ENCODE measurements around the gene PPM1F. TPM values are rescaled to one million over a fixed set of nuclear protein-coding genes. Genes with fewer than 3 reads are reported as not detected.

The PPM1F gene
- total RNA-seq, 1 experiment from 2014 or later, result 19.0 TPM

DNA sequence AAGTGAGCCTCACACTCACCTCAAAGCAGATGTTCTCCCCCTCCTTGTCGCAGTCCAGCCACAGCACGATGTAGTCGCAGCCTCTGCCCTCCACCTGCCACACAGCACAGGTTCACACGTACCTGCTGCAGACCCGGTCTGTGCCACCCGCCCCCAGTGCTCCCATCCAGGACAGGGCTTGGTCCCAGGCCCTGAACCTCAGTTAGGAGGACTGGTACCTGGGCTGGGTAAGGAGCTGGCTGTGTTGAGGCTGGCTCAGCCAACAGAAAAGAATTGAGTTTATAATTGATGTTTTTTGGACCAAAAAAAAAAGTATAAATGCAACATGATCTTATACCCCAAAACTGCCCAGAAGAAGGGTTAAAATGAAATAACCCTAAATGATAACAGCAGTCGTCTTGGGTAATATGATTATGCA lies 19.2 kb upstream of the PPM1F start:
- peaks cover 33% of the 10 kb centered on the region for H3K36me3 Mint-ChIP-seq (ENCODE audit: insufficient read depth, unreplicated experiment)
- no peak overlapping the region for H3K4me3 Mint-ChIP-seq (ENCODE audit: low read depth, unreplicated experiment)
- CTCF ChIA-PET, result interaction anchor here (1.0 to 1.9 kb wide), 3 partner anchors 9 to 34 kb away, joined by 3 to 6 read pairs (median 4); partner anchors contain the start of gene TOP3B

DNA sequence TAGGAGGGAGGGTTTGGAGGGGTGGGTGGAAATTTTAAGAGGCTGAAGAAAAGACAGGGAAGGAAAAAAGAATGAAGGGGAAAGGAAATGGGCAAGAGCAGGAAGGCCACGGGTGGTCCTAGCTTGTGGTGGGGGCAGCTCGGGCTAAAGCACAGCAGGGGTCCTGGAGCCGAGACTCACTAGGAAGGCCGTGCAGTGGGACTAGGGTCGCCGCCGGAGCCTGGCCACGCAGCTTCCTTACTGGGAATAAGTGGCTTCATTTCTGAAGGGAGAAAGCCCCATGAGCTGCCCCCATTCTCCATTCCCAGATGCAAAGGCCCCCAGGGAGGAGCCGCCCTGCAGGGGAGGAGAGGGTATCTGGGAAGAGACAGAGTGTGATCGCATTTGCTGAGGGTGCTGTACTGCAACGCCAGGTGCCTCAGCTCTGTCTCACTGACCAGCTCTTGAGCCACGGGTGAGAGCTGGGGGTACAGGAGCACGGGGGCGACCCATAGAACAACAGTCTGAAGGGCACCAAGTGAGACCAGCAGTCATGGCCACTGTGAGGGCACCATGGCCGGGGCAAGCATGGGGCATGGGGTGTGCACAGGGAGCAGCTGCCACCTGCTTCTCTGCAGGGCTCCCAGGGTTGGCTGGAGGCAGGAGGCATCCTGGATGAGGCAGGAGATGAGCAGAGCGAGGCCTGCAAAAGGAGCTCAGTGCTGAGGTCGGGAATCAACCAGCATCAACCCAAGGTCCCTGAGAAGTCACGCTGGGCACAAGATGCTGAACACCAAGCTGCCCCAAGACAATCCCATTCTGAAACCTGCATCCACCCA lies 18.4 kb upstream of the PPM1F start:
- no peaks in the 10 kb centered on the region for H3K9me3 Mint-ChIP-seq (ENCODE audit: low read depth, unreplicated experiment)
- no peaks in the 10 kb centered on the region for H3K4me1 Mint-ChIP-seq (ENCODE audit: low read depth, unreplicated experiment)
- no TSS peak for BruUV-seq (replicated peaks)
- intact Hi-C loops (cut with micrococcal nuclease; ENCODE audit: unreplicated experiment), result no loop called here
- H3K27ac Mint-ChIP-seq (ENCODE audit: unreplicated experiment), result no peak overlapping the region
- H3K36me3 Mint-ChIP-seq (ENCODE audit: insufficient read depth, unreplicated experiment), result peaks cover 33% of the 10 kb centered on the region
- CTCF ChIA-PET, result interaction anchor here (1.9 kb wide), 1 partner anchor 33 kb away, joined by 4 read pairs; no protein-coding TSS in a partner anchor
- H3K27me3 Mint-ChIP-seq (ENCODE audit: unreplicated experiment), result no peaks in the 10 kb centered on the region
- H3K4me3 Mint-ChIP-seq (ENCODE audit: low read depth, unreplicated experiment), result no peak overlapping the region
- TF ChIP-seq, protein P1, sequence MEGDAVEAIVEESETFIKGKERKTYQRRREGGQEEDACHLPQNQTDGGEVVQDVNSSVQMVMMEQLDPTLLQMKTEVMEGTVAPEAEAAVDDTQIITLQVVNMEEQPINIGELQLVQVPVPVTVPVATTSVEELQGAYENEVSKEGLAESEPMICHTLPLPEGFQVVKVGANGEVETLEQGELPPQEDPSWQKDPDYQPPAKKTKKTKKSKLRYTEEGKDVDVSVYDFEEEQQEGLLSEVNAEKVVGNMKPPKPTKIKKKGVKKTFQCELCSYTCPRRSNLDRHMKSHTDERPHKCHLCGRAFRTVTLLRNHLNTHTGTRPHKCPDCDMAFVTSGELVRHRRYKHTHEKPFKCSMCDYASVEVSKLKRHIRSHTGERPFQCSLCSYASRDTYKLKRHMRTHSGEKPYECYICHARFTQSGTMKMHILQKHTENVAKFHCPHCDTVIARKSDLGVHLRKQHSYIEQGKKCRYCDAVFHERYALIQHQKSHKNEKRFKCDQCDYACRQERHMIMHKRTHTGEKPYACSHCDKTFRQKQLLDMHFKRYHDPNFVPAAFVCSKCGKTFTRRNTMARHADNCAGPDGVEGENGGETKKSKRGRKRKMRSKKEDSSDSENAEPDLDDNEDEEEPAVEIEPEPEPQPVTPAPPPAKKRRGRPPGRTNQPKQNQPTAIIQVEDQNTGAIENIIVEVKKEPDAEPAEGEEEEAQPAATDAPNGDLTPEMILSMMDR (IDR thresholded peaks at IDR 0.05; ENCODE audit: unreplicated experiment), result no peak
- DNase-seq, result no peak

More for the DNA sequence above, 19.2 kb upstream of the PPM1F start:
- Mint-ChIP-seq H3K9me3 (ENCODE audit: low read depth, unreplicated experiment) (no peaks in the 10 kb centered on the region), H3K4me1 (ENCODE audit: low read depth, unreplicated experiment) (no peaks in the 10 kb centered on the region), H3K27ac (ENCODE audit: unreplicated experiment) (no peak overlapping the region), H3K27me3 (ENCODE audit: unreplicated experiment) (no peaks in the 10 kb centered on the region)
- BruUV-seq (replicated peaks), result no TSS peak
- intact Hi-C loops (cut with micrococcal nuclease; ENCODE audit: unreplicated experiment), result no loop called here
- no peak for DNase-seq
- TF ChIP-seq, protein P1 (IDR thresholded peaks at IDR 0.05; ENCODE audit: unreplicated experiment), result no peak

DNA sequence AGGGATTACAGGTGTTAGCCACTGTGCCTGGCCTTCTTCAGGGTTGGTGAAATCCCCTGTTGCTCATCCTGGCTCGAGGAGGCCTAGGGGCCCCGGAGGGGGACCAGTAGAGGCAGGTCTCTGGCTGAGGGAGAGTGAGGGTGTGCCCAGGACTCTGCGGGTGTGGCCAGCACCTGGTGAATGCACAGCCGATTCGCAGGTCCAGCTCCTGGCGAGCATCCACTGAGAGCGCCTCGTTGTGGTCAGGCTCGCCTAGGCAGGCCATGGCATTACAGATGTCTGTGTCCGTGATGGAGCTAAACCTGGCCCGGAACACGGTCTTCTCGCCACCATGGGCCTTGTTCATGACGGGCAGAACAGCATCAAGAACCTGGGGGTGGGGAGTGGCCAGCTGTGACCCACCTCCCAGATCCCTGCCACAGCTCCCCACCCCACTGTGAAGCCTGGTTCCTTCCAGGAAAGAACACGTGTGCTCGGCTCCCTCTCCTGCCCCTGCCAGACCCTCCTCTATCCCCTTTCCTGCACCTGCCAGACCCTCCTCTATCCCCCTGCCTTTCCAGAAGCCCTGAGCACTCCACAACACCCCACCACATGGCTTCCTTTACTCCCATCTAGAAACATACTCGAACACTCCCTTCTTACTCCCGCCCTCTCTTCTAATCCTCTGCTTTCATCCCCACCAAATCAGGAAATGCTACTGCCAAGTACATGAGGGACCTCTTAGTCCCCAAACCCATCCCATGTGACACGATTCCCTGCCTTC lies 17.6 kb upstream of the PPM1F start:
- CTCF ChIA-PET, result interaction anchor here (0.7 kb wide), 1 partner anchor 17 kb away, joined by 3 read pairs; the partner anchor contains the start of gene PPM1F
- Mint-ChIP-seq H3K27ac (ENCODE audit: unreplicated experiment) (no peak overlapping the region), H3K4me1 (ENCODE audit: low read depth, unreplicated experiment) (no peaks in the 10 kb centered on the region), H3K36me3 (ENCODE audit: insufficient read depth, unreplicated experiment) (peaks cover 33% of the 10 kb centered on the region), H3K9me3 (ENCODE audit: low read depth, unreplicated experiment) (no peaks in the 10 kb centered on the region), H3K4me3 (ENCODE audit: low read depth, unreplicated experiment) (no peak overlapping the region), H3K27me3 (ENCODE audit: unreplicated experiment) (no peaks in the 10 kb centered on the region)
- intact Hi-C loops (cut with micrococcal nuclease; ENCODE audit: unreplicated experiment), result no loop called here
- no TSS peak for BruUV-seq (replicated peaks)
- DNase-seq, result no peak
- TF ChIP-seq, protein P1 (IDR thresholded peaks at IDR 0.05; ENCODE audit: unreplicated experiment), result no peak

DNA sequence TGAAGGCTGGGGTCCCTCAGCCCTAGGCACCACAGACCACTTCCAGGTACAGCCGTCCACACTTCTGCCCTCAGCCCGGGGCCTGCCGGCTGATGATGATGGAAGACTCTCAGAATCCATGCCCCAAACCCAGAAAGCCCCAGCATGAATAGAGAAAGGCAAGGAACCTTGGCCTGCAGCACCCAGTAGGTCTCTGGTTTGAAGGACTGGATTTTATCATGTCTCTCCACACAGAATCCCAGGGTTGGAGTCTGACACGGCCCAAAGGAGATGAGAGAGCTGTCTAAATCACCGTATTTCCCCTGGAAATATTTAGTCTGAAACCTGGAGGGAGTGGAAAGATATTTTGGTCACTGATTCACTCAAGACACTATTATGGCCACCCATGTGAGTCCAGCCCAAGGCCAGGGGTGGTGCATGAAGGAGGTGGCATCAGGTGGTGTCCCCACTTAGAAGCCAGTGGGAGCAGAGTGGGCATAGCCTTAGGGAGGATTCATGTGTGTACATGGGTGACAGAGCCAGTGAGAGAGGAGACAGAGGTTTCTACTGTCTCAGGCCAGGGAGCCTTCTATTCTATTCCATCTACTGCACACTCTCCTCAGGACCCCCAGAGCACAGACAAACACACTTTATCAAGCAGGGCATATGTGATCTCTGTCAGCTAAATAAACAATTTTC lies 15.9 kb upstream of the PPM1F start:
- H3K36me3 Mint-ChIP-seq (ENCODE audit: insufficient read depth, unreplicated experiment), result peaks cover 37% of the 10 kb centered on the region
- TF ChIP-seq, protein P1 (IDR thresholded peaks at IDR 0.05; ENCODE audit: unreplicated experiment), result no peak

More for the DNA sequence above, 15.9 kb upstream of the PPM1F start:
- Mint-ChIP-seq H3K4me1 (ENCODE audit: low read depth, unreplicated experiment) (no peaks in the 10 kb centered on the region), H3K9me3 (ENCODE audit: low read depth, unreplicated experiment) (no peaks in the 10 kb centered on the region), H3K4me3 (ENCODE audit: low read depth, unreplicated experiment) (no peak overlapping the region), H3K27me3 (ENCODE audit: unreplicated experiment) (no peaks in the 10 kb centered on the region), H3K27ac (ENCODE audit: unreplicated experiment) (no peak overlapping the region)
- BruUV-seq (replicated peaks), result no TSS peak
- CTCF ChIA-PET, result no interaction called here
- intact Hi-C loops (cut with micrococcal nuclease; ENCODE audit: unreplicated experiment), result no loop called here
- no peak for DNase-seq

Data from Calu3 (cell line).